D721Med (cell line): ENCODE data around the gene SRGN.
"Not testable (repeated sequence)": the region's sequence is repeated elsewhere in the genome, so short reads cannot be mapped to it uniquely, and the experiment has no call there.

Experiments
- DNase-seq: peaks from one replicate; pipeline ENCODE4 v3.0.0; 2011; ENCODE audit warnings: low spot score; ENCODE audit not compliant: insufficient read length
- FAIRE-seq: peaks from 2 replicates; lab custom pipeline; 2011; peaks lifted over from hg19 to GRCh38; lab: Jason Lieb, UNC
- TF ChIP-seq, protein P1 (sequence below): IDR thresholded peaks from 2 replicates; pipeline ENCODE4 v1.5.1; 2012; ENCODE audit warnings: mild to moderate bottlenecking, control low read depth; ENCODE audit not compliant: insufficient read depth; ENCODE audit errors: missing control alignments

The SRGN gene

DNA sequence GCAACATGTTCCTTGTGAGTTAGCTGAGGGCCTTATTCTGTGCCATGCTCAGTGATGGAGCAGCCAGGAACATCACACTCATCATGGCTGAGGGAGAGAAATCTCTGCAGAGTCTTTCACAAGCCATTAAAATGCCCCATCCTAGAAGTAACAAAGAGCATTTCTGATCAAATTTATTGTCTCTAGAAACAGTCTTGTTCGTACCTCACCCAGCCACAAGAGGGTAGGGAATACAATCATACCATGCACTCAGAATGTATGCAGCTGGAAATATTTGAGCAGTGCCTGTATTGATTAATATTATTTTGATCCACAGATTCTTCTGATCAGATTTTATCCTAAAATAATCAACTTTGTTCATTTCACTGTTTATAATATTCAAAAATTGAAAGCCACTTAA is 53.4 kb downstream of the SRGN start:
- FAIRE-seq (no peak), DNase-seq (no peak)
- TF ChIP-seq, protein P1, sequence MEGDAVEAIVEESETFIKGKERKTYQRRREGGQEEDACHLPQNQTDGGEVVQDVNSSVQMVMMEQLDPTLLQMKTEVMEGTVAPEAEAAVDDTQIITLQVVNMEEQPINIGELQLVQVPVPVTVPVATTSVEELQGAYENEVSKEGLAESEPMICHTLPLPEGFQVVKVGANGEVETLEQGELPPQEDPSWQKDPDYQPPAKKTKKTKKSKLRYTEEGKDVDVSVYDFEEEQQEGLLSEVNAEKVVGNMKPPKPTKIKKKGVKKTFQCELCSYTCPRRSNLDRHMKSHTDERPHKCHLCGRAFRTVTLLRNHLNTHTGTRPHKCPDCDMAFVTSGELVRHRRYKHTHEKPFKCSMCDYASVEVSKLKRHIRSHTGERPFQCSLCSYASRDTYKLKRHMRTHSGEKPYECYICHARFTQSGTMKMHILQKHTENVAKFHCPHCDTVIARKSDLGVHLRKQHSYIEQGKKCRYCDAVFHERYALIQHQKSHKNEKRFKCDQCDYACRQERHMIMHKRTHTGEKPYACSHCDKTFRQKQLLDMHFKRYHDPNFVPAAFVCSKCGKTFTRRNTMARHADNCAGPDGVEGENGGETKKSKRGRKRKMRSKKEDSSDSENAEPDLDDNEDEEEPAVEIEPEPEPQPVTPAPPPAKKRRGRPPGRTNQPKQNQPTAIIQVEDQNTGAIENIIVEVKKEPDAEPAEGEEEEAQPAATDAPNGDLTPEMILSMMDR = no peak

DNA sequence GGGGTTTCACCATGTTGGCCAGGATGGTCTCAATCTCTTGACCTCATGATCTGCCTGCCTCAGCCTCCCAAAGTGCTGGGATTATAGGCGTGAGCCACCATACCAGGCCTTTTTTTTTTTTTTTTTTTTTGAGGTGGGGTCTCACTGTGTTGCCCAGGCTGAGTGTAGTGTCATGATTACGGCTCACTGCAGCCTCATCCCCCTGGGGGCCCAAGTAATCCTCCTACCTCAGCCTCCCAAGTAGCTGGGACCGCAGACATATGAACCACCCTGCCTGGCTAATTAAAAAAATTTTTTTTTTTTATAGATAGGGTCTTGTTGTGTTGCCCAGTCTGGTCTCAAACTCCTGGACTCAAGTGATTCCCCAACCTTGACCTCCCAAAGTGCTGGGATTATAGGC is 54.2 kb downstream of the SRGN start:
- not testable (repeated sequence) for FAIRE-seq

DNA sequence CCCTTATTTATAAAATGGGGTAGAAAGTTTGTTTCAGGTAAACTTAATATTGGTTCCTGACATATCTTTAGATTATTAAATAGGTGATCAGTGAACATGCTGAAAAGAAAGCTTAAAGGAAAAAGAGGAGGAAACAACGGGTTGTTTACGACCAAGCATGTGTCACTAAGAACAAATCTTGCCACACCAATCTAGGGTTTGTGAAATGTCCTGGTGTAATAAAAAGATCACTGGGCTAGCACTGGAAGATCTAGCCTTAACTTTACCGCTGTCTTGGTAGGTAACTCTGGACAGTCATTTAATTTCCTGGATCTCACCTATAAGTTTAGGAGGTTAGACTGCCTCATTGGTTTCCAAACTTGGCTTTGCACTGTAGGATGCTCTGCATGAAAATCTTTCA is 55.1 kb downstream of the SRGN start:
- TF ChIP-seq, protein P1 = no peak
- FAIRE-seq = no peak

More for the DNA sequence above, 54.2 kb downstream of the SRGN start:
- DNase-seq = not testable (repeated sequence)

DNA sequence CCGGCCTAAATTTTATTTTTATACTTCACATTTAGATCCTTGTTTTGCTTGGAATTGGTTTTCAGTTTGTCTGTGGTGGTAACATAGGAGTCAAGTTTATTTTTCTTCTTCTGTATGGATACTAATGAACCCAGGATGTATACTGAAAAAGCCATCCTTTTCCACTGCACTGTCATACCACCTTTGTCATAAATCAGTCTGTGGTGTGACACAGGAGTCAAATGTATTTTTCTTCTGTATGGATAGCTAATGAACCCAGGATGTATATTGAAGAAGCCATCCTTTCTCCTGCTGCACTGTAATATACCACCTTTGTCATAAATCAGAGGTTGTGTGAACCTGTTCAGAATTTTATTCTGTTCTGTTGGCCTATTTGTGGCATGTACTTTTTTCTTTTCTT is 57.4 kb downstream of the SRGN start:
- DNase-seq (no peak), FAIRE-seq (no peak)
- TF ChIP-seq, protein P1 = no peak

More for the DNA sequence above, 55.1 kb downstream of the SRGN start:
- no peak for DNase-seq

DNA sequence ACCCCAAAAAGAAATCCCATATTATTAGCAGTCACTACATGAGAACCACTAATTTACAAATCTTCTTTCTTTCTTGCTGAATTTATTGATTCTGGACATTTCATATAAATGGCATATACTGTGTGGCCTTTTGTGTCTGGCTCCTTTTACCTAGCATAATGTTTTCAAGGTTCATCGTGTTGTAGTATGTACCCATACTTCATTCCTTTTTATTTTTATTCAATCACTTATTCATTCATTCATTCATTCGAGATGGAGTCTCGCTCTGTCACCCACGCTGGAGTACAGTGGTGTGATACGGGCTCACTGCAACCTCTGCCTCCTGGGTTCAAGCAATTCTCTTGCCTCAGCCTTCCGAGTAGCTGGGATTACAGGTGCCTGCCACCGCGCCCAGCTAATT is 58.0 kb downstream of the SRGN start:
- FAIRE-seq (peak; percentile 11), DNase-seq (no peak)
- TF ChIP-seq, protein P1 = no peak

DNA sequence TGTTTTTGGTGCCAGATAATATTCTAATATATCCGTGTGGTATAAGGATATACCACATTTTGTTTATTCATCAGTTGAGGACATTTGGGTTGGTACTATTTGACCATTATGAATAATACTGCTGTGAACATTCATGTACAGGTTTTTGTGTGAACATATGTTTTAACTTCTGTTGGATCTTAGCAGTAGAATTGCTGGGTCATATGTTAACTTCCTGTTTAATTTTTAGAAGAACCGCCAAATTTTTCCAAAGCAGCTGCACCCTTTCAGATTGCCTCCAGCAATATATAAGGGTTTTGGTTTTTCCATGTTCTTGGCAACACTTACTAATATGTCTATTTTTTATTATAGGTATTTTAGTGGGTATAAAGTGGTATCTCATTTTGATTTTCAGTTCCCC is 58.9 kb downstream of the SRGN start:
- TF ChIP-seq, protein P1 = no peak
- FAIRE-seq (no peak), DNase-seq (no peak)

DNA sequence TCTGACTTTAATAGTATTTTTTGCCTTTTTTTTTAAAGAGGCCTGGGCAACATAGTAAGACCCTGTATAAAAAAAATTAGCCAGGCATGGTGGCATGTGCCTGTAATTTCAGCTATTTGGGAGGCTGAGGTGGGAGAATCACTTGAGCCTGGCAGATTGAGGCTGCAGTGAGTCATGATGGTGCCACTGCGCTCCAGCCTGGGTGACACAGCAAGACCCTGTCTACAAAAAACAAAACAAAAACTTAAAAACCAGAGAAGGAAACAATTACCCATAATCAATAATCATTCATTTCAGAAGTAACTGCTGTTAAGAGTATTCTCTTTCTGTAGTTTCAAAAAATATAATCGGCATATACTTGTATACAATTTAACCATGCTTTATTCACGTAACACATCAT is 64.1 kb downstream of the SRGN start:
- DNase-seq (no peak), FAIRE-seq (no peak)
- TF ChIP-seq, protein P1 = no peak

DNA sequence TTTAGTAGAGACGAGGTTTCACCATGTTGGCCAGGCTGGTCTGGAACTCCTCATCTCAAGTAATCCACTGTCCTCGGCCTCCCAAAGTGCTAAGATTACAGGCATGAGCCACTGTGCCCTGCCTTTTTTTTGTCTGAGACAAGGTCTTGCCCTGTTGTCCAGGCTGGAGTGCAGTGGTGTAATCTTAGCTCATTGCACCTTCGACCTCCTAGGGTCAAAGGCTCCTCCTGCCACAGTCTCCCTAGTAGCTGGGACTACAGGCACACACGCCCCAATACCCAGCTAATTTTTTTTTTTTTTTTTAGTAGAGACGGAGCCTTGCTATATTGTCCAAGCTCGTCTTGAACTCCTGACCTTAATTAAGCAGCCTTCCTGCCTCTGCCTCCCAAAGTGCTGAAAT is 65.3 kb downstream of the SRGN start:
- TF ChIP-seq, protein P1 = no peak
- DNase-seq = no peak
- FAIRE-seq = no peak
